Erythroblast (primary cell): ENCODE results near the gene SOCS1.

ENCODE experiments used
- DNase-seq, 2 experiments: peaks; one replicate each; lab custom pipeline; 2025; lab: John Stamatoyannopoulos, UW
- GATA1 ChIP-seq: IDR thresholded peaks from 2 replicates; pipeline ENCODE4 v1.6.1; 2011; ENCODE audit warnings: low read depth, mild to moderate bottlenecking, control low read depth, low read length, moderate library complexity
- POLR2A ChIP-seq: IDR thresholded peaks from 2 replicates; pipeline ENCODE4 v1.6.1; 2011; ENCODE audit warnings: mild to moderate bottlenecking, low read length

SOCS1 gene

DNA sequence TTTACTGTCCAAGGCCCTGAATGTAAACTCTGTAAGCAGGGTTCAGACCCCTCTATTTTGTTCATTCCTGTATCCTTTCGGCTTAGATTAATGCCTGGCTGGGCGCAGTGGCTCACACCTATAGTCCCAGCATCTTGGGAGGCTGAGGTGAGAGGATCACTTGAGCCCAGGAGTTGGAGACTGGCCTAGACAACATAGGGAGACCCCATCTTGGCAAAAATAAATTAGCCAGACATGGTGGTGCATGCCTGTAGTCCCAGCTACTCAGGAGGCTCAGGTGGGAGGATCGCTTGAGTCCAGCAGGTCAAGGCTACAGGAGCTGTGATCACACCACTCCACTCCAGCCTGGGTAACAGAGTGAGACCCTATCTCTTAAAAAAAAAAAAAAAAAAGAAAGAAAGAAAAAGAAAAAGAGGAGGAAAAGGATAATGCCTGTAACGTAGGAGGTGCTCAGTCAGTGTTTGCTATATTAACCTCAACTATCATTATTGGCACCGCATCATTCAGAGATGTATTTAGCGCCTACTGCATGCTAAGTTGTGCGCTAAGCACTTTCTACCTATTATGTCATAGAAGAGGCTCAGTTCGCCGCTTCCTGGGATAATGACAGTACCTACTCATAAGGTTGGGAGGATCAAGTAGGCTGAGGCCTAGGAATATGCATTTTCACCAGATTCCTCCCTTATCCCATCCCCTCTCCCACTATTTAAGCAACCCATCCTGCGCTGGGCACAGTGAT is 5.0 kb downstream of the SOCS1 start:
- DNase-seq, result no peak
- TF ChIP-seq POLR2A (no peak), GATA1 (no peak)

DNA sequence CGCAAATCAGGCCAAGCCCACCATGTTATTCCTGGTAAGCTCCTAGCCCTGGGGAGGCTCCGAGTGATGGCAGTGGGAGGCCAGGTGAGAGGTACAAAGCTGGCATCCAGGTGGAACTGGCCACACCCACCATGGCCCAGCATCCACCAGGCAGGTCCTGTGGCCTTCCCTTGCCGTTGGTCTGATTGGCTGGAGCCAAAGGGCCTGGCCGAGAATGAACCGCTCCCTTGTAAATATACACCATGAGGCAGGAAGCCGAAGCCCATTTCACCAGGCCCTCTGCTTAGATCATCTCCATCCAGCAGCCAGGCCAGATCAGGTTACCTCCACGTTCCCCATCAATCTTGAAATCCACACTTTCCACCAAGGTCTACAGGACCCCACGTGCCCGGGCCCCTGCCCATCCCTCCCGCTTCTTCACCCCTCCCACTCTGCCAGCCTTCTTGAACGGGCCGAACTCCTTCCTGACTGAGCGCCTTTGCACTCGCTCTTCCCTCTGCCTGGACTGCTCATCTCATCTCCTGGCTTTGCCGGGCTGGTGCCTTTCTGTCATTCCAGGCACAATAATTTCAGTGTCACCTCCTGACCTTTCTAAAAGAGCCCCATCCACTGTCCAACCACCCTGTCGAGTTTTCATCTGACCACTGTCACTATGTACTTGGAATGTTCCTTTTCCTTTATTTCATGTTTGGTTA is 5.8 kb downstream of the SOCS1 start:
- peak in 1 of 2 experiments; percentile 16 for DNase-seq
- TF ChIP-seq GATA1, result no peak
- TF ChIP-seq POLR2A, result peak; percentile 53

DNA sequence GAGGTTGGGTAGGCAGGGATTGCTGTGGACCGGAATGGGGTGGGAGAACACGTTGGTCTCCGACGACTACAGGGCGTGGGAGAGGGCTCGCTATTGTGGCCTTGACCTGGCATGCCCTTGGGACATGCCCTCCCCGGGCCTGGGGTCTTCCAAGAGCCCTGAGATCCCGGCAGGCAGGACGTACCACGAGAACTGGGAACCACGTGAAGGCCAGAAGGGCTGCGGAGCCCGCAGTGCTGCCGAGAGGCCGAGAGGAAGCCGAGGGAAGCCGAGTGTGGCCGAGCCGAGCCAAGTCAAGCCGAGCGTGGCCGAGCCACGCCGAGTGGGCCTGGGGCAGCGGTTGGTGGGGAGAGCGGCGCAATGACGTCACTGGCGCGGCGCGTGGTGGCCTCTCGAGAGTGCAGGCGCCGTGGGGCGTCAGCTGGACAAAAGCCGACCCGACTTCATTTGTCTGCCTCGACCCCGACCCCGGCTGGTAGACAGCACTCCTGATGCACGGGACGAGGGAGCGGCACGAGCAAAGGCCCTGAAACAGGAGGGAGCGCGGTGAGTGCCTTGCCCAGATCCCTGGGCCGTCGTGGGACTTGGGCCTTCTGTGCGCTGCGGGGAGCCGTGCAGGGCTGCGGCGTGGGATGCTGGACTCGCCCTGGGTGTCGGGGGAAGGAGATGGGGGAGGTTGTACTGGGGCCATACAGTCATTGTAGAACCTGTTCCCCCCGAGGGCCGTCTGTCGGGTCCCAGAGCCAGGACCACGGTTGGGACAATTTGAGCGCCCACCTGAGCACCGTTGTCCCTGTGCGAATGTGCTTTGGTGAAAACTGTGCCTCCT is 6.6 kb downstream of the SOCS1 start:
- no peak for DNase-seq
- no peak for TF ChIP-seq POLR2A
- TF ChIP-seq GATA1, result no peak

DNA sequence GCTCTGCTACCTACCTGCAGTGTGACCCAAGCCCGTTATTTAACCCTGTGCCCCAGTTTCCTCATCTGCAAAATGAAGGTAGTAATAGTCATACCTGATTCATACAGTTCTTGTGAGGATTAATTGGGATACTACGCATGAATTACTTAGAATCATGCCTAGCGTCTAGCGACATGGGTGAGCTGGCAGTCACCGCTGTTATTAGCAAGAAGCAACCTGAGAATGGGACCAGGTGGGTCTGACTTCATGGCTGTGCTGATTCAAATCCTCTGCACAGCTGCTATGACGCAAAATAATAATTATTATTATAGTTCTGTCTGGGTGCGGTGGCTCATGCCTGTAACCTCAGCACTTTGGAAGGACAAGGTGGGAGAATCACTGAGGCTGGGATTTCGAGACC is 7.9 kb downstream of the SOCS1 start:
- TF ChIP-seq GATA1 (no peak), POLR2A (no peak)
- DNase-seq, result no peak

DNA sequence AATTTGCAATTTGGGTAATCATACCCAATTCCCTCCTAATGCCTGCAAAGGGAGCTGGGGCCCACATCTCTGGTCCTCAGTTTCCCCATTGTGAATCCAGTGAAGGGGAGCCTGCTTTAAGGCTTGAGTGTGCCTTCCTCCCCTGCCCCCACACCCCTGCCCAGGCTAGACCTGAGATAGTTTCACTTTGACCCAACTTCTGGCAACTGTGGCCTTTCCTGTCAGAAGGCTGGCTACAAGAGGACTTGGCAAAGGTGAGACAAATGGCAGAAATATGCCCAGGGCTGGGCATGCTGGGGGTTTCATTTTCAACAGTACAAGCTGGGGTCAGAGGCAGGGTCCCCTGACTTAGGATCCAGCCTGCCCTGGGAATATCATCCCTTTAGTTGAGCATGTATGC is 10.0 kb downstream of the SOCS1 start:
- TF ChIP-seq GATA1 (no peak), POLR2A (no peak)
- DNase-seq, result no peak

DNA sequence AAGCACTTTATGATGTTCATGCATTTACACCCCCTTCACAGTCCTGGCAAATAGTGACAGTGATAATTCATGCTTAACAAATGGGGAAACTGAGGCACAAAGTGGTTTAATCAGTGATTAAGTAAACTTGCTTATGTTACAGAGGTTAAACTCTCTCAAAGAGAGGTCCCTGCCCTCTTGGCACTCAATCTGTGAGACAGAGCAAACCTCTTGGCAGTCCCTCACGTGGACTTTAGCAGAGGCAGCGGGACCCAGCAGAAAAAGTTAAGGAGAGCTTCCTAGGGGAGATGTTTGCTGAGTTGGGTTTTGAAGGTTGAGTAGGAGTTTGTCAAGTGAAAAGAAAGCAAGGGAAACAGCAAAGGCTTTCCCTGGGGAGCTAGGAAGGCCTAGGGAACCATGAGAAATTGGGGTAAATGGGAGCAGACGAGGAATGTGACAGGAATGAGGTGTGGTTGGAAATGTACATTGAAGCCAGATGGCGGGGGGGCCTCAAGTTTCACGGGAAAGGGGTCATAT is 10.7 kb downstream of the SOCS1 start:
- DNase-seq, result no peak
- TF ChIP-seq GATA1, result no peak

DNA sequence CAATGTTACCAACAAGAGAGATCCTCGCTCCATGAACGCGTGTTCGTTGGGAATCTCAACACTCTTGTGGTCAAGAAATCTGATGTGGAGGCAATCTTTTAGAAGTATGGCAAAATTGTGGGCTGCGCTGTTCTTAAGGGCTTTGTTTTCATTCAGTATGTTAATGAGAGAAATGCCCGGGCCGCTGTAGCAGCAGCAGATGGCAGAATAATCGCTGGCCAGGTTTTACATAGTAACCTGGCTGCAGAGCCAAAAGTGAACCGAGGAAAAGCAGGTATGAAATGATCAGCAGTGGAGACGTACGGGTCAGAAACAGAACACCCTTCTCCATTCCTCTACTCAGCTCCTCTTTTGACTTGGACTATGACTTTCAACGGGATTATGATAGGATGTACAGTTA is 13.3 kb downstream of the SOCS1 start:
- DNase-seq, result no peak
- TF ChIP-seq POLR2A (no peak), GATA1 (no peak)

DNA sequence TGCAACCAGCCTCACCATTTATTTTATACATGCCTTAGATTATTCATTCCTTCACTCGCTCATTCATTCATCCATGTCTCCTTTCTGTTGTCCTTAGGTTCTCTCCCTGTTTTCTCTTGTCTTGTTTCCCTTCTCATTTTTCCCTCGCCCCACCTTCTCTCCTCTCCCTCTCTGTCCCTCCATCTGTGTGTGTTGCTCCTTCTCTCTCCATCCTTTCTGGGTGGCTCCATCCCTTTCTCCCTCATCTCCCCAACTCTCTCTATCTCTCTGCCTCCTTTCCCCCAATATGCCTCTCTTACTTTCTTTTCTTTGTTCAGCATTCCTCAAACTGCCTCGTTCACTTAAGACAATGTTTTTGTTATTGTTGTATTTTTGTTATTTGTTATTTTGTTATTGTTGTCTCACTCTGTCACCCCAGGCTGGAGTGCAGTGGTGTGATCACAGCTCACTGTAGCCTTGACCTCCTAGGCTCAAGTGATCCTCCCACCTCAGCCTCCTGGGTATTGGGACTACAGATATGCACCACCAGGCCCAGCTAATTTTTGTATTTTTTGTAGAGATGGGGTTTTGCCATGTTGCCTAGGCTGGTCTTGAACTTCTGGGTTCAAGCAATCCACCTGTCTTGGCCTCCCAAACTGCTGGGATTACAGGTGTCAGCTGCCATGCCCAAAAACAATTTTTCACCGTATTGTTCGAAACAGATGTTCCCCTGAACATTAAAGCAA is 14.4 kb downstream of the SOCS1 start:
- TF ChIP-seq POLR2A (no peak), GATA1 (no peak)
- DNase-seq, result no peak

DNA sequence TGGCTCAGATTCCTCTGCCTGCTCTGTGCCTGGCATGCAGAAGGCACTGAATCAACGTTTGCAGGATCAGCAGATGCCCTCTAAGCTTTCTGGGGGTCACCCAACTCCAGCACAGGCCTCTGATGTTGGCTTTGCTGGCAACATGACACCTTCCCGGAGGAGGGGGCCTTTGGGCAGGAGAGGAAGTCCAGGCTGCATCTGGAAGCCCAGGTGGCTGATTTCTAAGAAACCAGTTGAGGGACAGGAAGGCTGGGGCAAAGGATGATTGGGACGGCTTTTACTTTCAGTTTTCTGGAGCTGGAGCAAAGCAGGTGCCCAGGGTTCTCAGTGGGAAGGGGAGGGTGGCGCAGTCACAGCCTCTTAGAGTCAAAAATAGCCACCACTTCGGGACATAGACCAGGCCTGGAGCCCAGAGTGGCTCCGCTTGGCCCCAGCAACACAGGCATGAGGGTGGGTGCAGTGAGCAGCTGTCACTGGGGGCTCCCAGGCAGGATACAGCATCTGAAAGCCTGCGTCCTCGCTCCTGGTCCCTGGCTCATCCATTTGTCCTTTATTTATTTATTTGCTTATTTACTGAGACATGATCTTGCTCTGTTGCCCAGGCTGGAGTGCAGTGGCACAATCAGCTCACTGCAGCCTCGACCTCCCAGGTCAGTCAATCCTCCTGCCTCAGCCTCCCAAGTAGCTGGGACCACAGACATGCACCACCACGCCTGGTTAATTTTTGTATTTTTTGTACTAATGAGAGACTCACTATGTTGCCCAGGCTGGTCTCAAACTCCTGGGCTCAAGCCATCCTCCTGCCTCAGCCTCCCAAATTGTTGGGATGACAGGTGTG is 15.1 kb downstream of the SOCS1 start:
- TF ChIP-seq GATA1, result no peak
- DNase-seq, result no peak

DNA sequence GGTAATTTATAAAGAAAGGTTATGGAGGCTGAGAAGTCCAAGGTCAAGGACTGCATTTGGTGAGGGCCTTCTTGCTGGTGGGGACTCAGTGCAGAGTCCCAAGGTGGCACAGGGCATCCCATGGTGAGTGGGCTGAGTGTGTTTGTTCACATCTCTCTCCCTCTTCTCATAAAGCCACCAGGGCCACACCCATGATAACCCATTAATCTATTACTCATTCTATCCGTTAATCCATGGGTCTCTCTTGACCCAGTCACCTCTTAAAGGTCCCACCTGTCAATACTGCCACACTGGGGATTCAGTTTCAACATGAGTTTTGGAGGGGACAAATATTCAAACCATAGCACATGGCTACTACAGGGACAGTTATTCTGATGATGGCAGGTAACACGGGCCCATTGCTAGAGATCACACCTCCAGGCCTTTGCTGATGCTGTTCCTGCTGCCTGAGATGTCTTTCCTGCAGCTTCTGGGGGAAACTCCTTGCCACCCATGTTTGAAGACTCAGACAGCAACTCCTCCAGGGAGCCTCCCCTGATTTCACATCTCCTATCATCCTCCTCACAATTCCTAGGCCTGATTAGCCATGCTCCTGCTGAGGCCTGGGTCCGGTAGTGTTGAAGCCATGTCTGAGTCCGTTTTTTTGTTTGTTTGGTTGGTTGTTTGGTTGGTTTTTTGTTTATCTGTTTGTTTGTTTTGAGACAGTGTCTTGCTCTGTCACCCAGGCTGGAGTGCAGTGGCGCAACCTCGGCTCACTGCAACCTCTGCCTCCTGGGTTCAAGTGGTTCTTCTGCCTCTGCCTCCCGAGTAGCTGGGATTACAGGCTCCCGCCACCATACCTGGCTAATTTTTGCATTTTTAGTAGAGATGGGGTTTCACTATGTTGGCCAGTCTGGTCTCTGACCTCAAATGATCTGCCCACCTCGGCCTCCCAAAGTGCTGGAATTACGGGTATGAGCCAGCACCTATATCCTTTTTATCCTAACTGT is 16.1 kb downstream of the SOCS1 start:
- no peak for DNase-seq
- TF ChIP-seq POLR2A, result no peak
- TF ChIP-seq GATA1, result no peak

DNA sequence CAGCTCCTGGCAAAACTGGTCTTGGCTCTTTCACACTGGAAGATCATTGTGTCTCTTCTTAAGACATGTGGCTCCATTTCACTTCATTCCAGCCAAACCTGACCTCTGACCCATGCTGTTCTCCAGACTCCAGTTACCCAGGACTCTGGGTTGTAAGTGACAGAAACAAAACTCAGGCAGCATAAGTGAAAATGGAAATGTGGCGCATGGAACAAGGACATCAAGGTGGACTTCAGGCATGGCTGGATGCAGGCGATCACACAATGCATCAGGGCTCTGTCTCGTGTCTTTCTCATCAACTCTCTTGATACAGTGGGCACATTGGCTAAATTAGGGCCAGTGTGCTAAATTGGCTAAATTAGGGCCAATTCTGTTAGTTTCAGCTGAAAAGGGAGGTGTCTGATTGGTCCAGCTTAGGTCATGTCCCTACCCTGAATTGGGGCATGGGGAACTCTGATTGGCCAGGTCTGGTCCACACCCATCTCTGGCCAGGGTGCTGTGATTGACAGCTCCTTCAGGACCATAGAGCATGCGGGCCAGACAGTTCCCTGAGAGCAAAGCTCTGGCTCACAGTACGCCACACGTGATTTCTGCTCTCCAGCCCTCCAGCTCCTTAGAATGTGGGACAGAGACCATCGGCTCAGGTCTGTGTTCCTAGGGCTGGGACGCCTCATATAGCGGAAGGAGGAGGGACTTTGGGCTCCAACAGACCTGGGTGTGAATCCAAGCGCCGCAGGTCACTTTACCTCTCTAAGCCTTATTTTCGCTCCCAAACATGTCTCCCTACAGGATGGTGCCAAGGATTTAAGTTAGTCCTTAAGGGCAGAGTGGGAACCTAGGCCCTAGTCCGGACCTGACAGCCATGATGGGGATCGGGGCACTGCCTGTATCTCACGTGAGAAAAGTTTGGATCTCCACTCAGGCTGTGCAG is 17.5 kb downstream of the SOCS1 start:
- DNase-seq, result peak; percentile 15 to 23
- TF ChIP-seq POLR2A (no peak), GATA1 (no peak)
